Measurements from ENCODE around the gene MIB2. TPM values are rescaled to one million over a fixed set of nuclear protein-coding genes. Genes with fewer than 3 reads are reported as not detected.

Gene MIB2
- total and polyA plus RNA-seq, 2 of the 4 experiments (the other 2 are of a cell fraction), result 17.2 to 47.8 TPM

- ChIA-PET CTCF (no interaction called here), POLR2A (ENCODE audit: unreplicated experiment) (no interaction called here)
- peaks cover 22% of the 10 kb centered on the region for H3K36me3 ChIP-seq (ENCODE audit: control insufficient read depth, insufficient read depth, low read length)
- H2AK5ac ChIP-seq (ENCODE audit: low read depth, low read length), result no peak overlapping the region
- no peak overlapping the region for H2BK5ac ChIP-seq (ENCODE audit: low read depth, low read length, poor library complexity, severe bottlenecking)
- H3K56ac ChIP-seq (ENCODE audit: extremely low read depth, insufficient read depth, low read length), result no peak overlapping the region
- BruUV-seq (replicated peaks), result no TSS peak
- no peak overlapping the region for H3K18ac ChIP-seq (ENCODE audit: low read depth, low read length)
- H2BK20ac ChIP-seq (ENCODE audit: low read depth, low read length), result no peak overlapping the region
- no peak overlapping the region for H4K91ac ChIP-seq (ENCODE audit: insufficient read depth, low read depth, low read length)
- no peak overlapping the region for H2AK9ac ChIP-seq (replicated peaks; ENCODE audit: low read depth, low read length, poor library complexity)
- TF ChIP-seq CHD1 (IDR thresholded peaks at IDR 0.05; ENCODE audit: low read depth, low read length) (no peak), CTCF (conservative IDR thresholded peaks at IDR 0.05; ENCODE audit: low read depth, low read length) (peak; percentile 28; the same call in 1 of the 2 replicates)
- DNase-seq, result no peak
- no peak overlapping the region for H3K4me2 ChIP-seq (ENCODE audit: low read depth, low read length)
- peaks cover 2% of the 10 kb centered on the region; the same call in 1 of the 2 replicates for H3K4me1 ChIP-seq (ENCODE audit: control insufficient read depth, insufficient read depth, low read length)
- no peak overlapping the region for H4K8ac ChIP-seq (ENCODE audit: low read depth in 2 of 2, low read length in 2 of 2)
- no peak overlapping the region for H3K4me3 ChIP-seq (ENCODE audit: insufficient read depth, low read depth, low read length)
- H3K23ac ChIP-seq (ENCODE audit: low read depth, low read length), result no peak overlapping the region
- in situ Hi-C loops (cut with MboI; ENCODE audit: low sequenced_read_pairs), result no loop called here
- H3K27me3 ChIP-seq (ENCODE audit: control insufficient read depth, insufficient read depth, low read length), result no peaks in the 10 kb centered on the region
- no peak overlapping the region for H2AFZ ChIP-seq (replicated peaks; ENCODE audit: low read length, poor library complexity)
- no peak overlapping the region for H2BK15ac ChIP-seq (ENCODE audit: low read depth, low read length)
- intact Hi-C loops (cut with micrococcal nuclease), result no loop called here
- no peak overlapping the region; the same call in 1 of the 2 replicates for H3K4ac ChIP-seq (ENCODE audit: low read depth, low read length)
- no peak overlapping the region for H3K27ac ChIP-seq (ENCODE audit: insufficient read depth, low read length)
- H3K79me1 ChIP-seq (ENCODE audit: low read depth in 1 of 2, low read length in 2 of 2), result peaks cover 12 to 50% of the 10 kb centered on the region in 2 experiments
- H3K9me3 ChIP-seq (ENCODE audit: control insufficient read depth, insufficient read depth, low read length), result no peaks in the 10 kb centered on the region
- ATAC-seq (ENCODE audit: low read depth), result peak; percentile 50; the same call in 1 of the 2 replicates
- no peak overlapping the region for H3K14ac ChIP-seq (replicated peaks; ENCODE audit: low read depth, low read length)
- 69% methylated on average over 8 of the region's 24 CpGs; no CpG with 5 or more reads in 1 of the 2 experiments for WGBS, 2 experiments (ENCODE audit: extremely low coverage in 2 of 2, insufficient read length in 1 of 2)
- peaks cover 5% of the 10 kb centered on the region; the same call in 1 of the 2 replicates for H3K9me1 ChIP-seq (ENCODE audit: insufficient read depth, low read length)
- H3K9ac ChIP-seq (ENCODE audit: low read depth, low read length), result no peak overlapping the region
- no peak overlapping the region for H2BK120ac ChIP-seq (ENCODE audit: low read depth, low read length)
- dilution Hi-C loops (cut with HindIII; ENCODE audit: low sequenced_read_pairs, unreplicated experiment), result no loop called here
- H4K20me1 ChIP-seq (ENCODE audit: insufficient read depth, low read length), result peaks cover 30% of the 10 kb centered on the region
- no peak overlapping the region for H4K5ac ChIP-seq (ENCODE audit: low read depth, low read length)
These were observed 63.5 kb downstream of the MIB2 start for GRCh38 chr1:1678581-1679380.

Other genes with a start within 250 kb of the MIB2 start
- 45.7 and 63.0 TPM in 2 replicates for gene AURKAIP1, start 240.3 kb upstream of the MIB2 start, total RNA-seq (2012; rRNA removed)
- gene AURKAIP1, start 240.3 kb upstream of the MIB2 start, polyA plus RNA-seq (2012; rRNA removed), result 107 and 129 TPM in 2 replicates
- gene CCNL2, start 216.2 kb upstream of the MIB2 start, total RNA-seq (2012; rRNA removed), result 53.9 and 61.1 TPM in 2 replicates
- 209 and 239 TPM in 2 replicates for gene CCNL2, start 216.2 kb upstream of the MIB2 start, polyA plus RNA-seq (2012; rRNA removed)
- 141 and 149 TPM in 2 replicates for gene MRPL20, start 208.2 kb upstream of the MIB2 start, total RNA-seq (2012; rRNA removed)
- gene MRPL20, start 208.2 kb upstream of the MIB2 start, polyA plus RNA-seq (2012; rRNA removed), result 157 and 172 TPM in 2 replicates
- gene ANKRD65, start 194.2 kb upstream of the MIB2 start, total RNA-seq (2012; rRNA removed), result under 0.01 TPM in 1 of 2 replicates, not detected in the other
- 0.09 and 0.11 TPM in 2 replicates for gene ANKRD65, start 194.2 kb upstream of the MIB2 start, polyA plus RNA-seq (2012; rRNA removed)
- gene VWA1, start 179.8 kb upstream of the MIB2 start, total RNA-seq (2012; rRNA removed), result 0.83 and 1.1 TPM in 2 replicates
- 6.1 and 9.2 TPM in 2 replicates for gene VWA1, start 179.8 kb upstream of the MIB2 start, polyA plus RNA-seq (2012; rRNA removed)
- not detected in 2 replicates for gene ATAD3C, start 165.8 kb upstream of the MIB2 start, total RNA-seq (2012; rRNA removed)
- not detected in 2 replicates for gene ATAD3C, start 165.8 kb upstream of the MIB2 start, polyA plus RNA-seq (2012; rRNA removed)
- gene ATAD3B, start 143.7 kb upstream of the MIB2 start, total RNA-seq (2012; rRNA removed), result 13.8 and 28.6 TPM in 2 replicates
- gene ATAD3B, start 143.7 kb upstream of the MIB2 start, polyA plus RNA-seq (2012; rRNA removed), result 29.0 and 38.7 TPM in 2 replicates
- gene ATAD3A, start 103.3 kb upstream of the MIB2 start, total RNA-seq (2012; rRNA removed), result 26.1 and 27.2 TPM in 2 replicates
- 33.9 and 34.0 TPM in 2 replicates for gene ATAD3A, start 103.3 kb upstream of the MIB2 start, polyA plus RNA-seq (2012; rRNA removed)
- 1.1 and 1.6 TPM in 2 replicates for gene TMEM240, start 74.9 kb upstream of the MIB2 start, total RNA-seq (2012; rRNA removed)
- 7.6 and 10.2 TPM in 2 replicates for gene TMEM240, start 74.9 kb upstream of the MIB2 start, polyA plus RNA-seq (2012; rRNA removed)
- gene SSU72, start 40.6 kb upstream of the MIB2 start, total RNA-seq (2012; rRNA removed), result 33.7 and 43.3 TPM in 2 replicates
- 88.4 and 94.0 TPM in 2 replicates for gene SSU72, start 40.6 kb upstream of the MIB2 start, polyA plus RNA-seq (2012; rRNA removed)
- 0.28 and 0.36 TPM in 2 replicates for gene FNDC10, start 15.4 kb upstream of the MIB2 start, total RNA-seq (2012; rRNA removed)
- 5.8 and 7.6 TPM in 2 replicates for gene FNDC10, start 15.4 kb upstream of the MIB2 start, polyA plus RNA-seq (2012; rRNA removed)
- 1.1 and 1.4 TPM in 2 replicates for gene MMP23B, start 16.7 kb downstream of the MIB2 start, total RNA-seq (2012; rRNA removed)
- gene MMP23B, start 16.7 kb downstream of the MIB2 start, polyA plus RNA-seq (2012; rRNA removed), result 5.4 and 9.1 TPM in 2 replicates
- 8.2 and 8.9 TPM in 2 replicates for gene CDK11B, start 43.5 kb downstream of the MIB2 start, total RNA-seq (2012; rRNA removed)
- 16.3 and 19.1 TPM in 2 replicates for gene CDK11B, start 43.5 kb downstream of the MIB2 start, polyA plus RNA-seq (2012; rRNA removed)
- 13.9 and 14.9 TPM in 2 replicates for gene SLC35E2B, start 77.3 kb downstream of the MIB2 start, total RNA-seq (2012; rRNA removed)
- 25.1 and 30.2 TPM in 2 replicates for gene SLC35E2B, start 77.3 kb downstream of the MIB2 start, polyA plus RNA-seq (2012; rRNA removed)
- gene CDK11A, start 108.9 kb downstream of the MIB2 start, total RNA-seq (2012; rRNA removed), result 1.8 and 5.8 TPM in 2 replicates
- gene CDK11A, start 108.9 kb downstream of the MIB2 start, polyA plus RNA-seq (2012; rRNA removed), result 17.1 and 20.0 TPM in 2 replicates
- gene NADK, start 163.0 kb downstream of the MIB2 start, total RNA-seq (2012; rRNA removed), result 12.5 and 13.6 TPM in 2 replicates
- gene NADK, start 163.0 kb downstream of the MIB2 start, polyA plus RNA-seq (2012; rRNA removed), result 56.1 and 57.5 TPM in 2 replicates